ENCODE measurements around the gene EEFSEC.

DNA sequence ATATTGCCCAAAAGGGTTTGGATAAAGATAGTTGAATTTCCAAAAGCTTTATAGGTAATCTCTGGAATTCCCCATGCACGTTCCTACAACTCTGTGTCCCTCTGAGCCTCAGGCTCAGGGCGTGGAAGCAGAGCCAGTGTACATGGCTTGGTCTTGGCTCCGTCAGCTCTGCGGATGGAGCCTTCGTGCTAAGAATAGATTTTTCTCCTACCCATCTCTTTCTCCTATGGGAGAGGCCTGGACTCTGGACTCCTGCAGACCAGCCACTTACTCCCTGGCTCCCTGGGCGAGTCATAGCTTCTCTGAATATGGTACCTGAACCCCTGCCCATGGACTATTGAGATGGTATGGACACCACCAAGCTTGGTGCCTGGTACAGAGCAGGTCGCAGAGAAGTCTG lies 99.9 kb downstream of the EEFSEC start:
- no peak for TF ChIP-seq CTCF (conservative IDR thresholded peaks at IDR 0.05; ENCODE audit: low read depth, low read length)
- no peak for TF ChIP-seq EZH2 (IDR thresholded peaks at IDR 0.05; ENCODE audit: low read length, unreplicated experiment)

Measured in PC-3 (cell line).